Pancreas (tissue), 10 donors: ENCODE data around the gene PPIE. TPM values are rescaled to one million over a fixed set of nuclear protein-coding genes. Genes with fewer than 3 reads are reported as not detected.
A peak's percentile ranks its signal among the peaks of the same experiment; 100 is the strongest.
"Not testable (repeated sequence)": the region's sequence is repeated elsewhere in the genome, so short reads cannot be mapped to it uniquely, and the experiment has no call there.

Experiments used
- ATAC-seq, 4 donors: fragments of 200-7000 bp; cut with Tn5 transposase; one replicate each; pipeline versions ENCODE4 v1.8.0 to v1.9.1; 2020; ENCODE audit warnings: mild to moderate bottlenecking in 4 of 4, moderate library complexity in 4 of 4
- DNase-seq, 6 donors: peaks; one replicate each; pipeline ENCODE4 v3.0.0-alpha.2; 2020
- FAIRE-seq: peaks from 2 replicates; lab custom pipeline; 2012; peaks lifted over from hg19 to GRCh38; lab: Jason Lieb, UNC
- H3K27ac ChIP-seq, 4 donors: fragments of 200-600 bp; sonication (generic); 1 replicate in 3 of 4; 2 replicates in 1 of 4; pipeline versions ENCODE4 v1.5.0 to v1.8.0; 2020
- H3K27me3 ChIP-seq, 4 donors: fragments of 200-600 bp; one replicate each; pipeline ENCODE4 v1.8.0; 2021
- H3K36me3 ChIP-seq, 3 donors: fragments of 200-600 bp; sonication (generic) in 1 of 3; one replicate each; pipeline versions ENCODE4 v1.5.0 to v1.8.0; 2020 to 2021
- H3K4me1 ChIP-seq, 3 donors: fragments of 200-600 bp; one replicate each; pipeline ENCODE4 v1.8.0; 2021
- H3K4me3 ChIP-seq, 4 donors: fragments of 200-600 bp; sonication (generic) in 2 of 4; one replicate each; pipeline versions ENCODE4 v1.5.0 to v1.8.0; 2020 to 2021
- H3K9me3 ChIP-seq, 4 donors: fragments of 200-600 bp; one replicate each; pipeline ENCODE4 v1.8.0; 2021
- WGBS, 2 donors: extraction: QIAGEN DNeasy Blood & Tissue Kit; methylation state at CpG; one replicate each; pipeline ENCODE4 v1.1.7; 2013; 5-methylcytosine and 5-hydroxymethylcytosine counted together
- intact Hi-C, 3 donors: fragments of 100-400 bp; cut with DNase I; formaldehyde crosslinking; loops; one replicate each; pipeline versions ENCODE4 v1.11.1 to v1.14.2; 2022
- polyA plus RNA-seq, 2 donors: library from polyadenylated mRNA; stranded (reverse); fragments of 200-250 nt; gene quantifications; one replicate each; pipeline ENCODE4 v1.2.3, GENCODE V29; 2013
- total RNA-seq, 6 donors: library from RNA; stranded (reverse); fragmentation: NEBNext Ultra II Directional in 4 of 6; extraction: Animal tissue kit (Norgen Biotek cat#: 25700) in 4 of 6; gene quantifications; one replicate each; pipeline versions ENCODE4 v1.2.1 to v1.2.4, GENCODE V29; 2021 to 2023
- TF ChIP-seq, protein P1 (sequence below), 4 donors: fragments of 200-600 bp; sonication (generic) in 3 of 4; IDR thresholded peaks; one replicate each; pipeline versions ENCODE4 v1.5.0 to v1.8.0; 2021; ENCODE audit warnings: antibody characterized with exemption in 4 of 4
- donor health status: healthy with polysubstance abuse.
- donor health status: DM: no; HTN: no; CAD: no; lungs with moderate emphysema.
- donor health status: DM: no; HTN: no; CAD: no.
- donor health status: control.
- donor health status: control.
- donor health status: Bipolar disorder and iron deficiency.
- donor health status: DM: yes; HTN: yes; CAD: no.
- donor health status: DM: no; HTN: no; CAD: no.
- donor health status: DM: no; HTN: no; CAD: no.
- donor health status: DM: yes; HTN: yes; CAD: no.

Gene PPIE
- total and polyA plus RNA-seq, 8 donors, result 18.1 to 42.5 (median 27.1) TPM

- no peak for DNase-seq
- intact Hi-C loops, result no loop called here
- no peak for FAIRE-seq
Observed at GRCh38 chr1:39791838-39792237, 53.2 kb downstream of the PPIE start.

DNA sequence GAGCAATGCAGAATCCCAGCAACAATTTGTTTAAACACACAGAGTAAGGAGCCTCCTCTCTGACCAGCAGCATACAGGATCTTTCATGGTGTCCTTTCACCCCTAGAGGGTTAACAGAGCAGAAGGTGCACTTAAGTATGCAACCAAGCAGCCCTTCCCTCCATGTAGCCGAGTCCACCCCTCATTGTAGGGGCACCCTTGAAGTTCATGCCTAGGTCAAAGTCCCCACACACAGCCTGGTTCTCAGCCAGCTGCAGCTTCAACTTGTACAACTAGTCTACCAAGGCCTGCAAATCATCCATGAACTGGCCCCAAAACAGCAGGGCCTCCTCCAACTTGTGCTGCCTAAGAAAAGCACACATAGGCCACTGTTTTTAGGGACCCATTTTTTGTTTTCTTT lies 57.0 kb downstream of the PPIE start:
- H3K36me3 ChIP-seq, result no peaks in the 10 kb centered on the region
- intact Hi-C loops, result no loop called here
- no peak overlapping the region for H3K4me3 ChIP-seq
- no peaks in the 10 kb centered on the region for H3K9me3 ChIP-seq
- TF ChIP-seq, protein P1, sequence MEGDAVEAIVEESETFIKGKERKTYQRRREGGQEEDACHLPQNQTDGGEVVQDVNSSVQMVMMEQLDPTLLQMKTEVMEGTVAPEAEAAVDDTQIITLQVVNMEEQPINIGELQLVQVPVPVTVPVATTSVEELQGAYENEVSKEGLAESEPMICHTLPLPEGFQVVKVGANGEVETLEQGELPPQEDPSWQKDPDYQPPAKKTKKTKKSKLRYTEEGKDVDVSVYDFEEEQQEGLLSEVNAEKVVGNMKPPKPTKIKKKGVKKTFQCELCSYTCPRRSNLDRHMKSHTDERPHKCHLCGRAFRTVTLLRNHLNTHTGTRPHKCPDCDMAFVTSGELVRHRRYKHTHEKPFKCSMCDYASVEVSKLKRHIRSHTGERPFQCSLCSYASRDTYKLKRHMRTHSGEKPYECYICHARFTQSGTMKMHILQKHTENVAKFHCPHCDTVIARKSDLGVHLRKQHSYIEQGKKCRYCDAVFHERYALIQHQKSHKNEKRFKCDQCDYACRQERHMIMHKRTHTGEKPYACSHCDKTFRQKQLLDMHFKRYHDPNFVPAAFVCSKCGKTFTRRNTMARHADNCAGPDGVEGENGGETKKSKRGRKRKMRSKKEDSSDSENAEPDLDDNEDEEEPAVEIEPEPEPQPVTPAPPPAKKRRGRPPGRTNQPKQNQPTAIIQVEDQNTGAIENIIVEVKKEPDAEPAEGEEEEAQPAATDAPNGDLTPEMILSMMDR (IDR thresholded peaks at IDR 0.05), result no peak
- DNase-seq (no peak), ATAC-seq (no peak), FAIRE-seq (no peak)
- H3K27ac ChIP-seq, result no peak overlapping the region
- peaks cover 0 to 3% (median 0%) of the 10 kb centered on the region in 3 donors for H3K4me1 ChIP-seq
- no peaks in the 10 kb centered on the region for H3K27me3 ChIP-seq
- 6 to 13% methylated on average over 1 of the region's 1 CpG for WGBS, 2 donors

More at GRCh38 chr1:39791838-39792237, 53.2 kb downstream of the PPIE start:
- Histone ChIP-seq H3K4me3 (no peak overlapping the region), H3K27ac (no peak overlapping the region), H3K9me3 (no peaks in the 10 kb centered on the region), H3K27me3 (no peaks in the 10 kb centered on the region), H3K4me1 (peaks cover 0 to 9% (median 0%) of the 10 kb centered on the region in 3 donors), H3K36me3 (no peaks in the 10 kb centered on the region)
- no peak for ATAC-seq
- WGBS, 2 donors, result 91 to 97% methylated on average over 2 of the region's 2 CpGs
- TF ChIP-seq, protein P1 (IDR thresholded peaks at IDR 0.05), result no peak

DNA sequence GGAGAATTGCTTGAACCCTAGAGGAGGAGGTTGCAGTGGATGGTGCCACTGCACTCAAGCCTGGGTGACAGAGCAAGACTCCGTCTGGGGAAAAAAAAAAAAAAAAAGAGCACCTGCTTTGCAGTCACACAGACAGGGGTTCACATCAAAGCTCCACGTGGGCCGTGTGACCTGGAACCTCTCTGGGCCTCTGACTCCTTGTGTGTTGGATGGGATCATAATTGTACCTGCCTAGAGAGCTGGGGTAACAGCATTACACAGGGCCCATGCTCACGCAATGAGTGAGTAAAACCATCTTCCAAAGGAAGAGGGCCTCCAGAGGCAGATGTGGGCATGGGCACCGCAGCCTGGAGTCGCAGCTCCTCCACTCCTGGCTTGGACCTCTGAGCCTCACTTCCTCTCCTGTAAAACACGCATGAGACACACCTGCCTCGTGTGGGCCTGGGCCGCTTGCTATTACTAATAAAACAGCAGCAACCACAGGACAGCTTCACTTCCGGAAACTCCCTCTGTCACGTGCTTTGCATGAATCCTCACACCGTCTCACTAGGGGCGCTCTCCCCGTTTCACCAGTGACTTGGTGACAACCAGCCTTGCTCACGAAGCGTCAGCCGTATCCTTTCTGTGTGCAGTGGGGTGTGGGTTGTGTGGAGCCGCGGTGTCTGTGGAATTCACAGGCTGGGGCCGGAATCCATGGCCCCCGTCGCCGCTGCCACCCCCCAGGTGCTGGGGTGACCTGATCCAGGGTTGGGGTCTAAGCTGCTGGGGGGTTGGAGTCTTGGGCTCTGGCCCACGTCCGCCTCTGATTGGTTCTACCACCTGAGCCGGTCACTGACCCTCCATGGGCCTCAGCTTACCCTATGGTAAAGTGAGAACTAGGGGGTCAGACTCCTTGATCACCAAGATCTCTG lies 60.4 kb downstream of the PPIE start:
- 41 to 44% methylated on average over 22 of the region's 26 CpGs for WGBS, 2 donors

DNA sequence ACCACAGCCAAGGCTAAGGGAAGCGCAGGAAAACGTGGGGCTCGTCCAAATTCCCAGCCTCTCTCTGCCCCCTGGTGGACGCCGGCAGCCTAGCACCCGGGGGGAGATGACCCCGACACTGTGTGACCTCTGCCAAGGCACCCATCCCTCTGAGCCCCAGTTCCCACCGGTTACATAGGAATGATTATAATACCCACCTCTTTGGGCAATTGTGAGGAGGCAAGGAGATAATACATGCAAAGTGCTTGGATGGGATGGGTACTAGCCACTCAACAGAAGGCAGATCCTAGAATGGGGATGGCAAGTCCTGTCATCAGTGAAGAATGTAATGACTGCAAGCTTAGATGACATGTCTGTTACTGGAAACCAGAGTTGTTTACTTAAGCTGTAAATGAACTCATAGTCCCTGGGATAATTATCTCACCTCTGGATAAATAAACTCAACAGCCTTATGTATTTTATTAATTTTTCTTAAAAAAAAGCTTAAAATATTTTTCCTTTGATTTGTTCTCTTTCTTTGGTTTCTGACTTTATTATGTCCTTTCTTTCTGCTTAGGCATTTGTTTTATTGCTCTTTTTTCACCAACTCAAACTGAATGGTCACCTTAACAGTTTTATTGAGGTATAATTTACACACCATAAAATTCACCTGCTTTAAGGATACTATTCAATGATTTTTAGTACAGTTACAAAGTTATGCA lies 61.2 kb downstream of the PPIE start:
- Histone ChIP-seq H3K9me3 (no peaks in the 10 kb centered on the region), H3K4me3 (peak overlapping the region in 1 of 4 donors; percentile 27), H3K36me3 (no peaks in the 10 kb centered on the region), H3K4me1 (peaks cover 0 to 3% (median 0%) of the 10 kb centered on the region in 3 donors), H3K27me3 (no peaks in the 10 kb centered on the region), H3K27ac (peak overlapping the region in 1 of 4 donors; percentile 37)
- WGBS, 2 donors, result 2 to 6% methylated on average over 8 of the region's 8 CpGs
- FAIRE-seq (no peak), DNase-seq (peak; percentile 66 to 92 (median 84)), ATAC-seq (peak; percentile 90 to 96 (median 94))
- TF ChIP-seq, protein P1 (IDR thresholded peaks at IDR 0.05), result peak; percentile 65 to 83 (median 69)
- intact Hi-C loops, result no loop called here

More for the DNA sequence above, 60.4 kb downstream of the PPIE start:
- FAIRE-seq, H3K27me3 ChIP-seq, H3K4me1 ChIP-seq, H3K36me3 ChIP-seq, intact Hi-C loops, H3K9me3 ChIP-seq: not testable (repeated sequence)
- Histone ChIP-seq H3K27ac (peak overlapping the region in 3 of 4 donors; percentile 22 to 37 (median 33)), H3K4me3 (peak overlapping the region in 1 of 4 donors; percentile 27)
- DNase-seq (peak; percentile 78 to 91 (median 82)), ATAC-seq (peak; percentile 92 to 97 (median 95))

DNA sequence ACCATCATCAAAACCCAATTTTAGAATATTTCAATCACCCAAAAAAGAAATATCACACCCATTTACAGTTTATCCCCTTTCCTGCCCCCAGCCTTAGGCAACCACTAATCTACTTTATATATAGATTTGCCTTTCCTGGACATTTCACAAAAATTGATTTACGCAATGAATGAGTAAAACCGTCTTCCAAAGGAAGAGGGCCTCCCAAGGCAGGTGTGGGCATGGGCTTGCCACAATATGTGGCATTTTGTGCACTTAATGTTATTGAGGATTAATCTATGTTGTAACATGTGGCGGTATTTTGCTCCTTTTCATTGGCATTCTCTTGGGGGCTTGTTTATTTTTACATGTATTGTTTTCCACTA lies 61.8 kb downstream of the PPIE start:
- Histone ChIP-seq H3K9me3 (no peaks in the 10 kb centered on the region), H3K4me1 (peaks cover 0 to 3% (median 0%) of the 10 kb centered on the region in 3 donors), H3K27ac (no peak overlapping the region), H3K36me3 (no peaks in the 10 kb centered on the region), H3K27me3 (no peaks in the 10 kb centered on the region), H3K4me3 (no peak overlapping the region)
- TF ChIP-seq, protein P1 (IDR thresholded peaks at IDR 0.05), result no peak
- 72 to 76% methylated on average over 3 of the region's 3 CpGs for WGBS, 2 donors
- no peak for DNase-seq
- ATAC-seq, result no peak
- intact Hi-C loops, result no loop called here
- no peak for FAIRE-seq
